ENCODE measurements around the gene KRTAP10-11.

DNA sequence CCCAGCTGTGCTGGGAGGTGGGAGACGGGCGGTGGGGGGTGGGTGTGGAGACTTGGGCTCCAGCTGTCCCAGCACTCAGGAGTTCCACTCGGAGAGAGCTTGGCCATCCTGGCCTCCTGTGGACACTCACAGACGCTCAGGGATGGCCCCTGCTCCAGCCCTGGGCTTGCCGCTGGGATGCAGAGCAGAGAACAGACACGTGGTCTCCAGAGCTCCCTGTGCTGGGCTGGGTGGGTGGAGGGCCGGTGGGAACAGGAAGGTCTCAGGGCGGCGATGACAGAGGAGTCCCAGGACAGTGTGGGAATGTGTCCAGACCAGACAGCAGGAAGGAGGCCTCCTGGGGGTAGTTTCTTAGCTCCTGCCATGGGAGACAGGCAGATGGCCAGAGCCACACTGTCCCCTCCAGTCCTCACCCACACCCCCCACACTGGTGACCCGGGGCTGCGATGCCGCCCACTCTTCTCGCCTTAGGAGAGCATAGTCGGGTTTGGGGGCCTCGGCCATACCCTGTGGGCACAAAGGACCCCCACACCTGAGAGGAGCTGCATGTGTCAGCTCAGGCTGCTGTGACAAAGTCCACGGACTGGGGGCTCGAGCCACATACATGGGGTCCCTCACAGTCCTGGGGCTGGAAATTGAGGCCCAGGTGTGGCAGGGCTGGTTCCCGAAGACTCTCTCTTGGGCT is 17.4 kb upstream of the KRTAP10-11 start:
- TF ChIP-seq CTCF (IDR thresholded peaks at IDR 0.05) (no peak), POLR2AphosphoS5 (IDR thresholded peaks at IDR 0.05) (no peak), POLR2A (IDR thresholded peaks at IDR 0.05) (no peak)

All from breast epithelium (tissue), 3 donors.